HEK293 (cell line): ENCODE results near the gene ABHD16B.

Experiments
- GLI2 ChIP-seq: fragments of 450-650 bp; formaldehyde crosslinking; IDR thresholded peaks from 2 replicates; pipeline ENCODE4; 2017; ENCODE audit warnings: missing biosample characterization, missing genetic modification characterization, low read depth, borderline replicate concordance
- REST ChIP-seq: fragments of 450-650 bp; formaldehyde crosslinking; IDR thresholded peaks from 2 replicates; pipeline ENCODE4 v1.5.1; 2016; ENCODE audit warnings: missing biosample characterization, missing genetic modification characterization
- ZBTB17 ChIP-seq: fragments of 450-650 bp; formaldehyde crosslinking; IDR thresholded peaks from 2 replicates; pipeline ENCODE4 v1.5.1; 2016; ENCODE audit warnings: missing biosample characterization, missing genetic modification characterization
- ZNF175 ChIP-seq: fragments of 450-650 bp; formaldehyde crosslinking; IDR thresholded peaks from 2 replicates; pipeline ENCODE4 v1.5.1; 2016; ENCODE audit warnings: missing biosample characterization, missing genetic modification characterization
- ZNF274 ChIP-seq, 2 experiments: fragments of 200-500 bp in 1 of 2; fragments of 450-650 bp in 1 of 2; sonication (Bioruptor generic) in 1 of 2; formaldehyde crosslinking in 1 of 2; IDR thresholded peaks; 2 replicates each; pipeline versions ENCODE4 v1.5.1 to v1.6.1; 2014 to 2016; ENCODE audit warnings: borderline replicate concordance in 1 of 2, inconsistent platforms in 1 of 2, low read length in 1 of 2, missing biosample characterization in 1 of 2, missing genetic modification characterization in 1 of 2
- ZNF350 ChIP-seq: fragments of 450-650 bp; formaldehyde crosslinking; IDR thresholded peaks from 2 replicates; pipeline ENCODE4 v1.5.0; 2017; ENCODE audit warnings: missing biosample characterization, mild to moderate bottlenecking, missing genetic modification characterization
- ZNF768 ChIP-seq: fragments of 450-650 bp; formaldehyde crosslinking; IDR thresholded peaks from 2 replicates; pipeline ENCODE4 v1.5.1; 2018; ENCODE audit warnings: missing biosample characterization, mild to moderate bottlenecking, missing genetic modification characterization
- TF ChIP-seq, protein P1 (sequence below): fragments of 450-650 bp; formaldehyde crosslinking; IDR thresholded peaks from 2 replicates; pipeline ENCODE4 v1.5.1; 2016; ENCODE audit warnings: missing biosample characterization, missing genetic modification characterization
- TF ChIP-seq, protein P2 (sequence below): fragments of 450-650 bp; formaldehyde crosslinking; IDR thresholded peaks from 2 replicates; pipeline ENCODE4 v1.5.1; 2016; ENCODE audit warnings: missing biosample characterization, missing genetic modification characterization

- TF ChIP-seq, protein P1, sequence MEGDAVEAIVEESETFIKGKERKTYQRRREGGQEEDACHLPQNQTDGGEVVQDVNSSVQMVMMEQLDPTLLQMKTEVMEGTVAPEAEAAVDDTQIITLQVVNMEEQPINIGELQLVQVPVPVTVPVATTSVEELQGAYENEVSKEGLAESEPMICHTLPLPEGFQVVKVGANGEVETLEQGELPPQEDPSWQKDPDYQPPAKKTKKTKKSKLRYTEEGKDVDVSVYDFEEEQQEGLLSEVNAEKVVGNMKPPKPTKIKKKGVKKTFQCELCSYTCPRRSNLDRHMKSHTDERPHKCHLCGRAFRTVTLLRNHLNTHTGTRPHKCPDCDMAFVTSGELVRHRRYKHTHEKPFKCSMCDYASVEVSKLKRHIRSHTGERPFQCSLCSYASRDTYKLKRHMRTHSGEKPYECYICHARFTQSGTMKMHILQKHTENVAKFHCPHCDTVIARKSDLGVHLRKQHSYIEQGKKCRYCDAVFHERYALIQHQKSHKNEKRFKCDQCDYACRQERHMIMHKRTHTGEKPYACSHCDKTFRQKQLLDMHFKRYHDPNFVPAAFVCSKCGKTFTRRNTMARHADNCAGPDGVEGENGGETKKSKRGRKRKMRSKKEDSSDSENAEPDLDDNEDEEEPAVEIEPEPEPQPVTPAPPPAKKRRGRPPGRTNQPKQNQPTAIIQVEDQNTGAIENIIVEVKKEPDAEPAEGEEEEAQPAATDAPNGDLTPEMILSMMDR (tag by site-specific recombination) = no peak
- no peak for TF ChIP-seq REST (tag by site-specific recombination)
- TF ChIP-seq ZNF768 (tag by site-specific recombination) = no peak
- no peak for TF ChIP-seq ZBTB17
- TF ChIP-seq GLI2 = no peak
- TF ChIP-seq ZNF175 (tag by site-specific recombination) = no peak
- no peak for TF ChIP-seq ZNF274 (IDR thresholded peaks at IDR 0.05; ENCODE audit: low read length)
- no peak for TF ChIP-seq ZNF274 (tag by site-specific recombination; IDR thresholded peaks at IDR 0.05; ENCODE audit: borderline replicate concordance)
- TF ChIP-seq, protein P2, sequence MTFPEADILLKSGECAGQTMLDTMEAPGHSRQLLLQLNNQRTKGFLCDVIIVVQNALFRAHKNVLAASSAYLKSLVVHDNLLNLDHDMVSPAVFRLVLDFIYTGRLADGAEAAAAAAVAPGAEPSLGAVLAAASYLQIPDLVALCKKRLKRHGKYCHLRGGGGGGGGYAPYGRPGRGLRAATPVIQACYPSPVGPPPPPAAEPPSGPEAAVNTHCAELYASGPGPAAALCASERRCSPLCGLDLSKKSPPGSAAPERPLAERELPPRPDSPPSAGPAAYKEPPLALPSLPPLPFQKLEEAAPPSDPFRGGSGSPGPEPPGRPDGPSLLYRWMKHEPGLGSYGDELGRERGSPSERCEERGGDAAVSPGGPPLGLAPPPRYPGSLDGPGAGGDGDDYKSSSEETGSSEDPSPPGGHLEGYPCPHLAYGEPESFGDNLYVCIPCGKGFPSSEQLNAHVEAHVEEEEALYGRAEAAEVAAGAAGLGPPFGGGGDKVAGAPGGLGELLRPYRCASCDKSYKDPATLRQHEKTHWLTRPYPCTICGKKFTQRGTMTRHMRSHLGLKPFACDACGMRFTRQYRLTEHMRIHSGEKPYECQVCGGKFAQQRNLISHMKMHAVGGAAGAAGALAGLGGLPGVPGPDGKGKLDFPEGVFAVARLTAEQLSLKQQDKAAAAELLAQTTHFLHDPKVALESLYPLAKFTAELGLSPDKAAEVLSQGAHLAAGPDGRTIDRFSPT (tag by site-specific recombination) = no peak
- TF ChIP-seq ZNF350 (tag by site-specific recombination) = no peak
These were observed 21.7 kb upstream of the ABHD16B start for GRCh38 chr20:63839620-63840019.
